Thoracic aorta (tissue), 2 donors: ENCODE results near the gene GPATCH3. TPM values are rescaled to one million over a fixed set of nuclear protein-coding genes. Genes with fewer than 3 reads are reported as not detected.

Experiments
- ATAC-seq: fragments of 150-250 bp; one replicate; pipeline ENCODE4 v1.8.0; 2017; ENCODE audit warnings: low read depth; ENCODE audit not compliant: insufficient number of reproducible peaks, low FRiP score
- DNase-seq: peaks from one replicate; pipeline ENCODE4 v3.0.0-alpha.2; 2020; ENCODE audit warnings: low spot score
- H3K27ac ChIP-seq, 2 donors: fragments of 200-600 bp; sonication (generic); 1 replicate in 1 of 2; 2 replicates in 1 of 2; pipeline ENCODE4 v1.5.1; 2016; ENCODE audit warnings: mild to moderate bottlenecking in 2 of 2, moderate library complexity in 2 of 2
- H3K27me3 ChIP-seq: fragments of 200-600 bp; sonication (generic); replicated peaks from 2 replicates; pipeline ENCODE4 v1.6.0; 2016; ENCODE audit warnings: mild to moderate bottlenecking; ENCODE audit not compliant: insufficient read depth
- H3K36me3 ChIP-seq: fragments of 200-600 bp; sonication (generic); one replicate; pipeline ENCODE4 v1.5.1; 2016
- H3K4me1 ChIP-seq, 2 donors: fragments of 200-600 bp; sonication (generic); 1 replicate in 1 of 2; 2 replicates in 1 of 2; pipeline versions ENCODE4 v1.5.1 to v1.6.0; 2016; ENCODE audit warnings: low read depth in 2 of 2, mild to moderate bottlenecking in 1 of 2; ENCODE audit not compliant: control insufficient read depth in 1 of 2
- H3K4me3 ChIP-seq: fragments of 200-600 bp; sonication (generic); 2 replicates; pipeline ENCODE4 v1.5.1; 2016; ENCODE audit warnings: mild to moderate bottlenecking
- H3K9me3 ChIP-seq: fragments of 200-600 bp; sonication (generic); 2 replicates; pipeline ENCODE4 v1.5.1; 2016
- CTCF ChIP-seq: fragments of 200-600 bp; sonication (generic); IDR thresholded peaks from one replicate; pipeline ENCODE4 v1.5.1; 2019; ENCODE audit warnings: antibody characterized with exemption
- total RNA-seq, 2 donors: library from RNA; depleted of rRNA; stranded (reverse); fragments of >200 nt; gene quantifications; one replicate each; pipeline versions ENCODE4 v1.1.0 to v1.2.3, GENCODE V29; 2016

Gene GPATCH3
- total RNA-seq, 2 donors from 2014 or later = 10.3 to 11.8 TPM

DNA sequence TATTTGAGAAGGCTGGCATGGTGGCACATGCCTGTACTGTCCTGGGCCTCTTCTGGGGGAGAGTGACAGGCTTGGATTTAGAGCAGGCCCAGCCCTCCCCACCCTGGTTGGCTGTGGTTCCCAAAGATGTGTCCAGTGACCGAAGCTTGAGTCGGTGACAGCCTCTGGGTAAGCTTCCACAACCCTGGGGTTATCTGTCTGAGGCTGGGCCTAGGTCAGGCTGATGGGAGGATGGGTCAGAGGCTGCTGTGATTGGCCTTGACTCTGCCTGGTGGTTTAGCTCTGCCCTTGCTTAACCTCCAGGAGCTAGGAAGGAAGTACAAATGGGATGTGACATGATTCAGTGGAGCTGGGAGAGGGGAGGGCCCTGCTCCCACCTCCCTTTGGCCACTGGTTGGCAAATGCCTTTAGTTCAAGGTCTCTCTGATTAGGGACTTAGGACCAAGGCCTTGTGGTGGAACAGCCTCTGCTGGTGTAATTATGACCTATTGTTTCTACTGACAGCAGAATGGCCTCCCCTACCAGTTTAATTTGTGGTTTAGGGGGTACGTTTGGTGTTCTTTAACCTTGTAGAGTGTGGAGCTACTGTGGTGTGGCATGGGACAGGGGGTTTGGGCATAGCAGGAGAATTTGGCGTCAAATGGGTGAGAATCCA lies 37.9 kb upstream of the GPATCH3 start:
- no peaks in the 10 kb centered on the region for H3K4me1 ChIP-seq
- DNase-seq = no peak
- ATAC-seq = no peak
- no peak overlapping the region for H3K27ac ChIP-seq
- H3K36me3 ChIP-seq = peaks cover 24% of the 10 kb centered on the region
- no peaks in the 10 kb centered on the region for H3K9me3 ChIP-seq
- no peaks in the 10 kb centered on the region for H3K27me3 ChIP-seq
- H3K4me3 ChIP-seq = no peak overlapping the region
- no peak for TF ChIP-seq CTCF

GRCh38 chr1:26936823-26937222 lies 36.6 kb upstream of the GPATCH3 start:
- no peaks in the 10 kb centered on the region for H3K27me3 ChIP-seq
- TF ChIP-seq CTCF = no peak
- no peak overlapping the region for H3K4me3 ChIP-seq
- no peak for ATAC-seq
- H3K36me3 ChIP-seq = peaks cover 13% of the 10 kb centered on the region
- no peaks in the 10 kb centered on the region for H3K9me3 ChIP-seq
- no peak for DNase-seq
- no peak overlapping the region for H3K27ac ChIP-seq
- no peaks in the 10 kb centered on the region for H3K4me1 ChIP-seq

DNA sequence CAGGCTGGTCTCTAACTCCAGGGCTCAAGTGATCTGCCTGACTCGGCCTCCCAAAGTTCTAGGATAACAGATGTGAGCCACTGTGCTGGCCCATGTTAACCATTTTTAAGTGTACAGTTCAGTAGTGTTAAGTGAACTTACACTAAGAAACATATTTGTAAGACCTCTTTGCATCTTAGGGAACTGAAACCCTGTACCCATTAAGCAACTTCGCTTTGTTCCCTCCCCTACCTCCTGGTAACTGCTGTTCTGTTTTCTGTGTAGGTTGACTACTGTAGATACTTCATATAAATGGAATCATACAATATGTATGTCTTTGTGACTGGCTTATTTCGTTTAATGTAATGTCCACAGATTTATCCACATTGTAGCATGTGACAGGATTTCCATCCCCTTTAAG lies 32.3 kb upstream of the GPATCH3 start:
- no peaks in the 10 kb centered on the region for H3K9me3 ChIP-seq
- no peak for TF ChIP-seq CTCF
- H3K27me3 ChIP-seq = no peaks in the 10 kb centered on the region
- ATAC-seq = no peak
- H3K4me1 ChIP-seq = no peaks in the 10 kb centered on the region
- H3K27ac ChIP-seq = no peak overlapping the region
- no peak overlapping the region for H3K4me3 ChIP-seq
- H3K36me3 ChIP-seq = peaks cover 20% of the 10 kb centered on the region
- DNase-seq = no peak

GRCh38 chr1:26923711-26924110 lies 23.4 kb upstream of the GPATCH3 start:
- DNase-seq (no peak), ATAC-seq (no peak)
- Histone ChIP-seq H3K9me3 (no peaks in the 10 kb centered on the region), H3K36me3 (peaks cover 28% of the 10 kb centered on the region), H3K27ac (no peak overlapping the region), H3K27me3 (no peaks in the 10 kb centered on the region), H3K4me1 (peaks cover 6 to 17% of the 10 kb centered on the region in 2 donors), H3K4me3 (no peak overlapping the region)
- TF ChIP-seq CTCF = no peak

DNA sequence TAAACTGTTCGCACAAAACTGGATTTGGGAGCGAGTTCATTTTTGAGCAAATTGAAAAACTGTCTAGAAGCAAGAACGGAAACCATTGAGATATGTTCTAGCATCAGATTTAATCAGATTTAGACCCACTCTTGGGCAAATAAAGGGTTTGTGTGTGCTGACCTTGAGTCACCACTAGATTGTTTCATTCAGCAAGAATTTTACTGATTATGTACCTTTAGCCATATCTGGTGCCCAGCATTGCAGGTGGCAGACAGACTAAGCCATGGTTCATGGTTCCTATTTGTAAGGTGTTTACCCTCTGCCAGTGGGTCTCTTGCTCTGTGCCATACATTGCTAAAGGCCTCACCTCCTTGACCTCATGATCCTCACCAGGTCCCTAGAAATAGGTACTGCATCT lies 22.6 kb upstream of the GPATCH3 start:
- H3K4me3 ChIP-seq = peak overlapping the region; percentile 73
- no peak for TF ChIP-seq CTCF
- peaks cover 6 to 17% of the 10 kb centered on the region in 2 donors for H3K4me1 ChIP-seq
- peaks cover 28% of the 10 kb centered on the region for H3K36me3 ChIP-seq
- no peak overlapping the region for H3K27ac ChIP-seq
- DNase-seq (no peak), ATAC-seq (no peak)
- no peaks in the 10 kb centered on the region for H3K9me3 ChIP-seq
- H3K27me3 ChIP-seq = no peaks in the 10 kb centered on the region
